DMS 273 (cell line): ENCODE data around the gene TMEM221.

ENCODE experiments used
- DNase-seq: peaks from one replicate; lab custom pipeline; 2025; ENCODE audit not compliant: unreplicated experiment; lab: John Stamatoyannopoulos, UW

TMEM221 gene

GRCh38 chr19:17448131-17448967, at the start of gene TMEM221:
TSS of gene TMEM221 (minus strand) at chr19:17448668. CDS start at chr19:17448462, 206 bp downstream.
- peak; percentile 80 for DNase-seq

GRCh38 chr19:17497149-17497798, 48.8 kb upstream of the TMEM221 start:
- no peak for DNase-seq

GRCh38 chr19:17496337-17496997, 48.0 kb upstream of the TMEM221 start:
- DNase-seq: peak; percentile 90

GRCh38 chr19:17495639-17496296, 47.3 kb upstream of the TMEM221 start:
- peak; percentile 74 for DNase-seq

- DNase-seq: no peak
Measured at GRCh38 chr19:17491287-17491686, 42.8 kb upstream of the TMEM221 start.

- no peak for DNase-seq
Measured at GRCh38 chr19:17490411-17490810, 41.9 kb upstream of the TMEM221 start.

GRCh38 chr19:17489392-17490030, 41.0 kb upstream of the TMEM221 start:
- no peak for DNase-seq

- DNase-seq: peak; percentile 66
Measured at GRCh38 chr19:17488593-17489391, 40.3 kb upstream of the TMEM221 start.

GRCh38 chr19:17487284-17488121, 39.0 kb upstream of the TMEM221 start:
- peak; percentile 37 for DNase-seq

- DNase-seq: no peak
Measured at GRCh38 chr19:17486545-17487240, 38.2 kb upstream of the TMEM221 start.

GRCh38 chr19:17484520-17485185, 36.2 kb upstream of the TMEM221 start:
- no peak for DNase-seq

GRCh38 chr19:17483605-17484002, 35.1 kb upstream of the TMEM221 start:
- no peak for DNase-seq

GRCh38 chr19:17482877-17483604, 34.6 kb upstream of the TMEM221 start:
- DNase-seq: no peak

GRCh38 chr19:17481986-17482385, 33.5 kb upstream of the TMEM221 start:
- DNase-seq: no peak

- no peak for DNase-seq
Measured at GRCh38 chr19:17479325-17479791, 30.9 kb upstream of the TMEM221 start.

- DNase-seq: peak; percentile 50
Measured at GRCh38 chr19:17475541-17476115, 27.2 kb upstream of the TMEM221 start.
